ENCODE results near the gene CMTM8.

Gene CMTM8

DNA sequence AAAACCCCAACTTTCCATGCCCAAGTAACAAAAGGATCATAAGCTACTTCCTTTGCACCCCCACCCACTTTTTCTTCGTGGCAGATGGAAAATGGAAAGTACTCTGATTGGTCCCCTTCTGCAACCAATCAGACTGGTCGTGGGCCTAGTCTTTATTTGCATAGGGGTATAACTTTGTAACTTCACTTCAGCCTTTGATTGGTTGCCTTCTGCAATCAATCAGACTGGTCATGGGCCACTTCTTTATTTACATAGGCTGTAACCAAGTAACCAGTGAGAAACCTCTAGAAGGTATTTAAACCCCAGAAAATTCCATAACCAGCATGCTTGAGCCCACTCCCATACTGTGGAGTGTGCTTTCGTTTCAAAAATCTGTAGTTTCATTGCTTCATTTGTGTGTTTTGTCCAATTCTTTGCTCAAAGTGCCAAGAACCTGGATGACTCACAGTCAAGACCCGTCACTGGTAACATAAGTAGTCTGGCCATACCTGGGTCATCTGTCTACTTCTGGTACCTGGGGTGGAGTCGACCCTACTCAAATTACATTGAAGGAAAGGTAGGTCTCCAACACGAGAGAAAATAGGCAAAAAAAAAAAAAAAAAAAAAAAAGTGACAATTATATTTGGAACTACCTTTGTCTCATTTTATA lies 41.9 kb downstream of the CMTM8 start:
- no peak for DNase-seq (ENCODE audit: low read depth)

DNA sequence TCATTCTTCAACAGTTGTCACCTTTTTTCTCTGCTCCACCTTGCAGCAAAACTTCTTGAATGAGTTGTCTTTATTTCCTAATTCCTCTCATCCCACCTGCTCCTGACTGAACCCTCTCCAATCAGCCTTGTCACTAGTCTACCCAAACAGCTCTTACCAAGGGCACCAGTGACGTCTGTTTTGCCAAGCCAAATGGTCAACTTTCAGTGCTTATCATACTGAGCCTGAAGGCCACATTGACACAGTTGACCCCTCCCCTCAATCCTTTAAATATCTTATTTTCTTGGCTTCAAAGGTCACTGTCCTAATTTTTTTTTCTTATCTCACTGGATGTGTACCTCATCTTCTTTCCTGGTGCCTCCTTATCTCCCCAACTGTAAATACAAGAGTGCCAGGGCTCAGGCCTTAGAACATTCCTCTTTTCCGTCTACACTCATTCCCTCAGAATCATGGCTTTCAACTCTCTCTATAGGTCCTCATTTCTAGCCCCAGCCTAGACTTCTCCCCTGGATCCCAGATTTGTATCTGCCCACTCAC lies 43.2 kb downstream of the CMTM8 start:
- DNase-seq (ENCODE audit: low read depth): no peak

DNA sequence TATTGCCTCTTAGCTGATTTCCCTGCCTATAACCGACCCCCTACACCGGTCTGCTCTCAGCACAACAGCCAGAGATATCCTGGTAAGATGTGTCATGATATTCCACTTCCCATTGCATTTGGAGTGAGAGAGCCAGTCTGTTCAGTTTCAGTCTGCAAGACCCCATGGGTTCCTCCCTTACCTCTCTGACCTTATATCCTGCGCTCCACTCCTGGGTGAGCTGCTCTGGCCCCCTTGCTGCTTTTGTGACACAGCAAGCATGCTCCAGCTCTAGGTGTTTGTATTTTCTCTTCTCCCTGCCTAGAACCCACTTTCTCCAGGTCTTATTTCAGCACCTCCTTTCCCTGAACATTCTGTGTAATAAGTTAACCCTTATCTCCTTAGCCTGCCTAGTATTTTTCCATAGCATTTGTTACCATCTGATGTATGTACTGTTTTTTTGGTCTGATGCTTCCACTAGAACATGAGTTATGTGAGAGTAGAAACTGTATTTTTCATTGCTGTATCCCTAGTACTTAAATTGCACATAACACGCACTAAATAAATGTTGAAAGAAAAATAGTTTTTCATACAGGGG lies 44.2 kb downstream of the CMTM8 start:
- DNase-seq (ENCODE audit: low read depth): no peak

DNA sequence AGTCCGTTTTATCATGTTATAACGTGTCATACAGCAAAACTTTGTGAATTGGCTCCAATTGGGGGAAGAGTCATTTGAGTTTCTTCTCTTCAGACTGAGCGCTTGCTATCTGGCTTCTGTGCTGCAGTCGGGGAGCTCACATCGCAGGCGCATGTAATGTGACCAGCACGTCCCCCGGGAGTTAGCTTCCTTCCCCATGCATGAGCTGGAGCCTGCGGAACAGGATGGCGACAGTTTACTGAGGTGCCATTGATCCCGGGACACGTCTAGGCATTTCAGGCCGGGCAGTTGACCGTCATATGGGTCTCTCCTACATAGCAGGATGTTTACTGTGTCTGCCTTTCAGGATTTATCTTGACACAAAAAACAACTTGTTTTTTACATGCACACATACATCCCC lies 44.8 kb downstream of the CMTM8 start:
- no peak for DNase-seq (ENCODE audit: low read depth)

DNA sequence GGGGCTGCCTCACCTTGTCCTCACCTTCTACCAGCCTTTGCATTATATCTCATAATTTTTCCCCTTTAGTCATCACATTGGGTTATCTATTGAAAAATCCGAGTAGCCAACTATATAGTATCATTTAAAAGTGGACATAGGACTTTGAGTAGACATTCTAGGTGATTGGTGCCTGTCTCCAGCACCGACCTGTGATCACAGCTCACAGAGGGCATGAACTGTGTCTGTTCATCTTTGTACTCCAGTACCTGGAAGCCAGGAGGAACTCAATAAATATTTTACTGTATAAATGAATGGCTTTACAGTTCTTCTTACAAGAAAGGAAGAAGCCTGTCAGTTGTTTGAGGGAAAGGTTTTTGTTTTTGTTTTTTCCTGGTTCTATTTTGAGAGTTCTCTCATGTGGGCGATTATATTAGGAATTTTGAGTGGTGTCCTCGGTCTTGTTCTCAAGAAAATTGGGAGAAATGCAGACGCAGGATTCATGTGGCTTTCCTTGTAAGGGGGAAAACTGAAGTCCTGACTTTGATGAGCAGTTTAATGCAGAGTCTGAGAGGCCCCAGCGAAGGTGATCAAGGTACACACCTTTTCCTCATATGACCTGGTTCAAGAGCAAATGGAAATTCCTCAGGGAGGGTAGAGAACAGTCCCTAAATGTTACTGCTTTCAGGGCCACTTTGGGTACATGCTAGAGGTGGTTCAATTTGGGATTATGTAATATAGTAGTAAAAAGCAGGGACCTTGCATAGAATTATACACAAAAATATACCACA lies 46.1 kb downstream of the CMTM8 start:
- no peak for DNase-seq (ENCODE audit: low read depth)

DNA sequence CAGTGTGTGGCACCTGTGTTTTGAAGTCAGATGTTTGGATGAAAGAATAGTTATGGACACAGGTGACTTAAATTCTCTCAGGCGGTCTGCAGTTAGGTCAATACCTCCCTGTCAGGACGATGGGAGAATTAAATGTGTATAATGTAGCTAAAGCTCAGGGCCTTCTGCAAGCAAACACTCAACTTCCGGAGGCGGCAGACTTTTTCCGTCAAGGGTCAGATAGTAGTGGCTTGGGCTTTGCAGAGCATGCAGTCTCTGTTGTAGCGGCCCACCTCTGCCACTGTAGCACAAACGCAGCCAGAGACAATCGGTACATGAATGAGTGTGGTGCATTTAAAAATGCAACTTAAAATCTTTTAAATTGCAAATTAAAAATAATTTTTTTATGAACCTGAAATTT lies 47.4 kb downstream of the CMTM8 start:
- no peak for DNase-seq (ENCODE audit: low read depth)

DNA sequence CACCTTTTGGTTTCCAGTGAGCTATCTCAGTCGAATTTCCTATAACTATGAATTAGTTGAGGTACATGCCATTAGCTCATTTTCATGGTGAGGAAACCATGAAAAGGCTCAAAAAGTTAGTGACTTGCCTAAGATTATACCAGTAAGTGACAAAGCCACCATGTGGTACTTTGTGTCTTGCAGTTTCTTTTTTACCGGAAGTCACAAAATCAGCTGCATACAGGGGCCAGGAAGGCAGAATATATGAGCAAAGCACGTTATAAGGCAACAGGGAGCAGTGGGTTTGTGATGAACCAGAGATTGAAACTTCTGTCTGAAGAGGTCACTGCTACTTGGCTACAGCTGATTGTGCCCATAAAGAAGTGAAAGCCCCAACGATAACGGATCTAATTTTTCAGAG lies 50.3 kb downstream of the CMTM8 start:
- DNase-seq (ENCODE audit: low read depth): no peak

DNA sequence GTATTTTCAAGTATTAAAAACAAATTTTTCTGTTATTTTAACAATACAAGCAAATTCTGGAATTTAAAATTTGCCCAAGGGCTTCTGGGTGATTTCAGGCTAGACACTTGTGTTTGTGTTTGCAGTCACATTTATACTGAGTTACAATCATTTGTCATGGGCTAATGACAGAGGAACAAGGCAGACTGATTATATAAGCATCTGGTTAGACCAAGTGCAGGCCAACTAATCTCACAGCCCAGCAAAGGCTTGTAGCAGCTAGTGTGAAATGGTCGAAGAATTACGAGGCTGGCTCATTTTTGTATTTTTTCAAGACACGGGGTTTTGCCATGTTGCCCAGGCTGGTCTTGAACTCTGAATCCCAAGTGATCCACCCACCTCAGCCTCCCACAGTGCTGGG lies 52.1 kb downstream of the CMTM8 start:
- no peak for DNase-seq (ENCODE audit: low read depth)

DNA sequence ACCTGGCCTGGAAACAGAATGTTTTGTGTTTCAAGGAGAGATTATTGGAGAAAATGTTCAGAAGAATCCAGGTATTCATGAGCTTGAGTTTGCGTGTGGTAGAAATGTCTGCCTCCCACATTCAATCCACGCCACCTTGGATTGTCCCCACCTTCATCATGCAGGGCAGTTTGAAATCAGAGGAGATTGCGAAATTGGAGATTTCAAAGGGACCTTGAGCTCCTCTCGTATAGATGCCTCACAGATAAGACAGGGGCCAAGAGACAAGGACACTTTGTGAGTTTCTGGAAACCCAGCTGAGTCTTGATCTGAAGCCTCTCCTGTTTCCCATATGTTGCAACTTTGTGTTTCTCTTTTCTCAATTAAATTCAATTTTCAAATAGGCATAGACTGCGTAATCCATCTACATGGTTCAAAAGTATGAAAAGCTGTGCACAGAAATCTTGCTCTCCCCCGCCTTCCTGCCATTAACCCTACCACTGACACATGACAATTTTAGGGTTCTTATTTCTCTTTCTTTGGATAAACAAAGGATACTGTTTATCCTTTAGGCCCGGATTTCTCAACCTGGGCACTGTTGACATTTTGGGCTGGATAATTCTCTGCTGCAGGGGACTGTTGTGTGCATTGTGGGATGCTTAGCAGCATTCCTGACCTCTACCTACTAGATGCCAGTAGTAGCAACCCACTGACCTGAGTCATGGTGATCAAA lies 53.8 kb downstream of the CMTM8 start:
- DNase-seq (ENCODE audit: low read depth): no peak

DNA sequence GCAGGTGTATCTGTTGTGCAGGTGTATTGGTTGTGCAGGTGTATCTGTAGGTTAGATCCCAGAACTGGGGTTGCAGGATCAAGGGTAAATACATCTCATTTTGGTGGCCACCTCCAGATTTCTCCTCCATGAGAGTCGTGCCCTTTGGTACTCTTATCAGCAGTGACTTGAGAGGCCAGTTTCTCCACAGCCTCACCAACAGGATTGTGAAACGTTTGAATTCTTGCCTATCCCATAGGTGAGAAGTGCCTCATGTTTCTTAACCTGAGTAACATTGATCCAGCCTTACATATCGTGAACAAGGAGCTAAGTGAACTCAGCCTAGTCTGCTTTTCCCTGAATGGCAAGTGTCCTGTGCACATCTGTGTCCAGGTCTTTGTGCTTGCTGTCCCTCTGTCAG lies 55.4 kb downstream of the CMTM8 start:
- DNase-seq (ENCODE audit: low read depth): no peak

DNA sequence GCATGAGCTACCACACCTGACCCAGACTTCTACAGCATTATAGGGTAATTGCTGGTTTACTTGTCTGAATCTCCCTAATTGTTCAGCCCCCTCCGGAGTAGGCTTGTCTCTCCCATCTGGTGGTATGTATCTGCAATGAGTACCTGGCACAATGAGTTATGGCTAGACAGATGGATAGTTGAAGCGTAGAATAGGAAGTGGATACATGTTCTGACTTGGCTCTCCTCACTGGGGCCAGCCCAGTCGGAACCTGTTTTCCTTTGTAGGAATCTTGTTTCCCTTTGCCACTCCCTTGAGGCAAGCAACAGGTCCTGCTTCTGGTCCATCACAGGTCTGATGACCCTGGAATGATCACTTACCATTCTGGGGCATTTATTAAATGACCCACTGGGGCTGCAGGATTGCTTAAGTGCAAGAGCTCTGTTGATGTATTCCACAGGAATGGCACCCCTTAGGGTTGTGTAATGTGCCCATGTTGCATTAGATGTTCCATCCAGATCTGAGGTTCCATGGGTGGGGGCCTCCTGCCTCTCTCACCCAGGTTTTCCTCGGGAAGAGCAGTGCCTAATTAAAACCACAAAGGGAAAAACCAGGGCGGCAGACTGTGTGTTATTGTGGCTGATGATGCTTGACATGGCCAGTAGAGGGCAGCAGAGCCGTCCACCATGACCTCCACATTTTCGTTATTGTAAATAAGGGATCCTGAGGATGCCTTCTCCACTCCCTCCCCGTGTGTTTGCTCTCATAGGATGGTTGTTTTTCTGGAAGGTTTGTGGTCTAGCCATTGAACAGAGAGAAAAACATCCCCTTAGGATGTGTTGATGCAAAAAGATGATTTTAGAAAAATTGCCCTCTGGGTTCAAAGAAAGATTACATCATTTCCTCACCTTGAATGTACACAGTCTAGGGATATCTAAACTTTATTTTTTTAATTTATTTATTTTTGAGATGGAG lies 58.0 kb downstream of the CMTM8 start:
- DNase-seq (ENCODE audit: low read depth): peak; percentile 53

DNA sequence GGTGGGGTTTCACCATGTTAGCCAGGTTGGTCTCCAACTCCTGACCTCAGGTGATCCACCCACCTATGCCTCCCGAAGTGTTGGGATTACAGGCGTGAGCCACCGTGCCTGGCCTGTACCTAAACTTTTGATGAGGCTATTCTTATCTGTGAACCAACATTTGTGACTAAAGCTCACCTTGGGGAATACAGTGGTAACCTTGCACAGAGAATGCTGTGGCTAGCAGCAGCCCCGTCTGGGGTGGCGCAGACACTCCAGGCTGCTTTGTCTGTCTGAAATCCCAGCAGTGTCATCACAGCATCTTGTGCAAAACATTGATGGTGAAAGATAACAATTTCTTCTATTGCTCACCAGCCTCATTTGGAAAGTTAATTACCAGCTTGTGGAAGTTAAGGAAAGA lies 58.9 kb downstream of the CMTM8 start:
- DNase-seq (ENCODE audit: low read depth): peak; percentile 42

DNA sequence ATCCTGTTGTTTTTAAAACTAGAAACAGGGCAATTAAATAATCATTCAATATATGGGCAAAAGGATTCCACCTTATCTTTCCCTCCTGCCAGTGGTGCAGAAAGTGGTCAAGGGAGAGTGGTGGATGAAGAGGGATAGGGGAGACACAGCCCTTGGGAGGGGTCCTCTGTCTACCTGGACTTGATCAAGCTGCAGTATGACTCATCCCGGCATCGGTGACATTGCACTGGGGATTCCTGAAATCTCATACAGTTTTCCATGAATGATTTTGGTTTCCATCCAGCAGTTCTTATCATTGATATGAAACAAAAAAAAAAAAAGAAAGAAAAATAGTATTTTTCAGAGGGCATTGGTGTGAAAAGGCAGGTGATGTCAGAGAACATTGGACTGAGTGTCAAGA lies 62.9 kb downstream of the CMTM8 start:
- DNase-seq (ENCODE audit: low read depth): no peak

DNA sequence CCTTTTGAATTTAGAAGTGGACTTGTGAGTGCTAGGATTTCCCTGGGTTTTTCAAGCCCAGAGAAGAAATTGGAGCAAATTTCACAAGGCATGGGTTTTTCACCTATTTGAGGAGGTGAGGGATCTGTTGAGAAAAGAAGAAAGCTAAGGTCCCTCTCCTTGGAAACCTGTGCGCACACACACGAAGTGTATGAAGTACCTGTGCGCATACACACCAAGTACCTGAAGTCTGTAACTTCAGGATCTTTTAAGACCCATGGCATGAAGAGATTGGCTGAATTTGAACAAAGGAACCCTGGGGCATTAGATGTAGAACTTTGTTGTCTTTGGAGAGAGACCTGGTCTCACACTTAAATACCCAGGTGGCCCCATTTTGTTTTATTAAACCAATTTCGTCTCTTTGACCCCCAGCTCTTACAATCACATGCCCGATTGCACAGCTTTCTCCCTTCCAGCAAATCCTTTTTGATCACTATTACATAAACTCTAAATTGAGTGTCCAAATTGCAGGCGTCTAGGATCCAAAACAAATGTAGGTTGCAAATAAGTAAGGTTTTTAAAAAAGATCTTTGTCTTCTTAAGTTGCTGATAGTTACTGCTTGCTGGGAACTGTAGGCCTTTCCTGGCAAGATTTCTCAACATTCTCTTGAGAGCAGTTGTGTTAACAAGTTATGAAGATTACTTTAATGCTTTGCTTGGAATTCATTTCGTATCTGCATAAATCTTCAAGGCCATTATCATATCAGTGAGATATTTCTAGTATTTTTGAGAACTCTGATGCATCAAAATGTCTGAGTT lies 64.3 kb downstream of the CMTM8 start:
- no peak for DNase-seq (ENCODE audit: low read depth)

DNA sequence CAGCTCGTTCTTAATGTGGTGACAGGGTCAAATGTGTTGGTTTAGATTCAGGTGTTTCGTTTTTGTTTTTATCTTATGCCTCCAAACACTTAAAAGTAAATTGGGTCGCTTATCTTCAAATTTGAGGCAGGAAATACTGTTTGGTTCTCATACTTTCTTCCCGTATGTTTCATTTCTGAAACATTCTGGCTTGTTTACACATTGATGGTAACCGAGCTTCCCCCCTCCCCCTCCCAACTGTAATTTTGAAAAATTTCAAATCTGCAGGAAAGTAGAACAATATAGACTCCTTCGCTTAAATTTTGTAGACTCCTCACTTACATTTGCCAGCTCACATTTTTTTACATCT lies 64.9 kb downstream of the CMTM8 start:
- no peak for DNase-seq (ENCODE audit: low read depth)

DNA sequence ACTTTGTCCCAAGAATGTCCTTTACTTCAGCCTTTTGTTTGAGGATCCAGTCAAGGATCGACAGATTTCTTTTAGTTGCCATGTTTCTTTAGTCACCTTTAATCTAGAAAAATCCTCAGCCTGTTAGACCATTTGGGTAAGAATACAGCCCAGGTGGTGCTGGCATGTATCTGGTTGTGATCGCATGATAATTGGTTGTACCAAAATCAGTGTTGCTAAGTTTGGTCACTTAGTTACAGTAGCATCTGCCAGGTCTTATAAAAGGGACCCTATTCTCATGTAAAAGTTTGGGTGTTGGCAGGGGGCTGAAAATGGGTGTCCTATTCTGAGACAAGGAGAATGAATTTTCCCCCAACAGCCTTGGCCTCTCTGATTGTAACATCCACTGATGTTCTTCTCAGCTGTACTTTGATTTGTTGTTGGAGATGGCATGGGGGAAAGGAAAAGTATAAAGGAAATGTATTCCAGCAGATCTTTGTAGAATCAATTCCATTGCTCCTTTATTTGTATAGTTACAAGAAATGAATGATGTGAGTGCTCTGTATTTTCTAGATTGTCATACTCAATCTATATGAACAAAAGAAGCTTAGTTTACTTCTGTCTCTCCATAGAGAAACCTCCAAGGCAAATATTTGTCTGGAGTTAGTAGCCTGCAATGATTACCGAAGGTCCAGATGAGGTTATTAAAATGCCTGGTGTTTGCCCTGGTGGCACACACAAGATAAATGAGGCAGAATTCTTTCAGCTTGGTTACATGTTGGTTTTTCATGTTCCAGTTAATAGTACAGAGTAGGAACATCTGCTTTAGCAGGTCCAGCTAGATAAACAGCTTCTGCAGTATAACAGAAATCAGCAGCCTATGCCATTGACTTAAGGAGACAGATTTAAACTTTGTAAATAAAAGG lies 65.7 kb downstream of the CMTM8 start:
- DNase-seq (ENCODE audit: low read depth): no peak

DNA sequence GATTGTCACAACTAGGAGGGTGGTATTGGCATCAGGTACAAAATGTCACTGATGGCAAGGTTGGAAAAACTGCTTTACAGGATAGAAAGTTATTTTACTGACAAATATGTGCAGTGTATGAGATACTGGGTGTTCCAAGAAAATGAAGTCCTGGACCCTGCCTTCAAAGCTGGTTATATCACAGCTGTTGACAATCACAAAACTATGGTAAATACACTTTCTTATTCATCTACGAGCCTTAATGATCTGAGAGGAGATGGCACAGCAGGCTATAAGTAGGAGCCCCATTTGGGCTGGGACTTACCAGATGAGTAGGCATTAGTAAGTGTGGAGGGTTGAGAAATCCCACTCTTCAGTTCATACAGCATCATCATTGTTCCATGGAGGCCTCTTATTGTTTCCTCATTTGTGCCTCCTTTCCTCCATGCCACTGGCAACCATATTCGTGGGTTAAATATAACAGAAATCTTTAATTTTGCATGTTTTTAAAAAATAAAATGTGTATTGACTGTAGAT lies 66.9 kb downstream of the CMTM8 start:
- no peak for DNase-seq (ENCODE audit: low read depth)

DNA sequence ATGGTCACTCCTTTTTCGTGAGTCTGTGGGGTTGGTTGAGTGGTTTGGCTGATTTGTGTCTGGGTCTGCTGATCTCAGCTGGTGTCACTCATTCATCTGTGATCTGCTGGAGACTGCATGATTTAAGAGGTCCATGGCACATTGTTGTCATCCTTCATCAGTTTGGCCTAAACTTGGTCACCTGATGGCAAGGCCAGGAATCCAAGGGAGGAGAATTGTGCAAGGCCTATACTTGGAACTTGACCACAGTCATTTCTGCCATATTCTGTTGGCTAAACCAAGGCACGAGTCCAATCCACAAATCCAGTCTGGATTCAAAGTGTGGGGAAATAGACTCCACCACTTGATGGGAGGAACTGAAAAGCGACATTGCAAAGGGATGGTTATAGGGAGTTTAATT lies 67.6 kb downstream of the CMTM8 start:
- no peak for DNase-seq (ENCODE audit: low read depth)

DNA sequence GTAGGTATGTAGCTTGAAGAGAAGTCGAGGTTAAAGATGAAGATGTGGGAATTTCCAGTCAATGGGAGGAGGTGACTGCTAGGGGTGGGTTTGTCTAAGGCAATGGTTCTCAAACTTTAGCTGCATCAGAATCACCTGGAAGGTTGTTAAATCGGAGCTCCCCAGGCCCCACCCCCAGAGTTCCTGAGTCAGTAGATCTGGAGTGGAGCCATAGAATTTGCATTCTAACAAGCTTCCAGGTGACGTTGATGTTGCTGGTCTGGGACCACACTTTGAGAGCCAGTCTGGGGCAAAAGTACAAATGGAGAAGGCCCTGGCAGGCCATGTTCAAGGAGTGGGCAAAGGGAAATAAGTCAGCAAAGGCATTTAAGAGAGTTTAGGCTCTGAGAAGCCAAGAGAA lies 69.1 kb downstream of the CMTM8 start:
- no peak for DNase-seq (ENCODE audit: low read depth)

DNA sequence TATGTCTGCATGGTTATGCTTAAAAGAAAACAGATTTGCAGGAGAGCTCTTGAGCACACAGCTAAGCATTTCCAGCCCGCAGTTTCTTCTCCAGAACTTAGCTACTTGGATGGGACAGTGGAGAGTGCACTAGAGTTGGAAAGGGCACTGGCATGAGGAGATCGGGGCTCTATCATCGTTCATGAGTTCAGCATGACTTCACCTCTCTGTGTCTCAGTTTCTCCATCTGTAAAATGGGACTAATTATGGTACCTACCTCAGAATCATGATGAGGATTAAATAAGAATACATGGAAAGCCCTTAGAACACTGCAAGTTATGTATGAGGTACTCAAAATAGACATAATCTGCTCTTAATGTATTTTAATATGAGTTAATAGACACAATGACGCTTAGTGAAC lies 69.9 kb downstream of the CMTM8 start:
- DNase-seq (ENCODE audit: low read depth): no peak
